Smooth muscle cell (in vitro differentiated cells): ENCODE results near the gene FGF21. TPM values are rescaled to one million over a fixed set of nuclear protein-coding genes. Genes with fewer than 3 reads are reported as not detected.

Source experiments
- DNase-seq: peaks from one replicate; lab custom pipeline; 2025; ENCODE audit not compliant: unreplicated experiment; lab: John Stamatoyannopoulos, UW
- H2AFZ ChIP-seq: fragments of 200-600 bp; sonication (generic); 2 replicates; pipeline ENCODE4 v1.6.0; 2016; ENCODE audit warnings: antibody characterized with exemption, low read depth, mild to moderate bottlenecking
- H3F3A ChIP-seq: fragments of 200-600 bp; sonication (generic); 2 replicates; pipeline ENCODE4 v1.6.0; 2017; ENCODE audit warnings: antibody characterized with exemption, low read depth
- H3K27ac ChIP-seq: fragments of 200-600 bp; sonication (generic); 2 replicates; pipeline ENCODE4 v1.5.1; 2016; ENCODE audit warnings: low read depth, mild to moderate bottlenecking
- H3K27me3 ChIP-seq: fragments of 200-600 bp; sonication (generic); 2 replicates; pipeline ENCODE4 v1.6.1; 2016; ENCODE audit warnings: low read depth, mild to moderate bottlenecking
- H3K36me3 ChIP-seq: fragments of 200-600 bp; sonication (generic); 2 replicates; pipeline ENCODE4 v1.5.1; 2016; ENCODE audit warnings: low read depth
- H3K4me1 ChIP-seq: fragments of 200-600 bp; sonication (generic); 2 replicates; pipeline ENCODE4 v1.5.1; 2016; ENCODE audit warnings: low read depth
- H3K4me2 ChIP-seq: fragments of 200-600 bp; sonication (generic); 2 replicates; pipeline ENCODE4 v1.6.0; 2016; ENCODE audit warnings: mild to moderate bottlenecking
- H3K4me3 ChIP-seq: fragments of 200-600 bp; sonication (generic); 2 replicates; pipeline ENCODE4 v1.5.1; 2016; ENCODE audit warnings: mild to moderate bottlenecking
- H3K79me2 ChIP-seq: fragments of 200-600 bp; sonication (generic); 2 replicates; pipeline ENCODE4 v1.6.0; 2016; ENCODE audit warnings: low read depth, mild to moderate bottlenecking
- H3K9ac ChIP-seq: fragments of 200-600 bp; sonication (generic); 2 replicates; pipeline ENCODE4 v1.6.0; 2016; ENCODE audit warnings: low read depth
- H3K9me3 ChIP-seq: fragments of 200-600 bp; sonication (generic); replicated peaks from 2 replicates; pipeline ENCODE4 v1.5.1; 2016; ENCODE audit warnings: low read depth
- H4K20me1 ChIP-seq: fragments of 200-600 bp; sonication (generic); 2 replicates; pipeline ENCODE4 v1.6.0; 2016; ENCODE audit warnings: low read depth
- CTCF ChIP-seq: fragments of 200-600 bp; sonication (generic); IDR thresholded peaks from 2 replicates; pipeline ENCODE4 v1.5.1; 2017; ENCODE audit warnings: borderline replicate concordance, mild to moderate bottlenecking, antibody characterized with exemption; ENCODE audit not compliant: insufficient read depth, poor library complexity, severe bottlenecking
- WGBS: methylation state at CpG from one replicate; pipeline ENCODE4 v1.1.7; 2016; ENCODE audit warnings: low lambda C conversion rate; 5-methylcytosine and 5-hydroxymethylcytosine counted together
- polyA plus RNA-seq: library from polyadenylated mRNA; unstranded; fragments of >200 nt; fragmentation: Nextera tagmentation; extraction: Ambion mirVana; gene quantifications from 2 replicates; pipeline ENCODE4 v1.2.1, GENCODE V29; 2016
- total RNA-seq: library from RNA; depleted of rRNA; stranded (reverse); fragments of >200 nt; gene quantifications from 2 replicates; pipeline ENCODE4 v1.2.3, GENCODE V29; 2014

The FGF21 gene, protein sequence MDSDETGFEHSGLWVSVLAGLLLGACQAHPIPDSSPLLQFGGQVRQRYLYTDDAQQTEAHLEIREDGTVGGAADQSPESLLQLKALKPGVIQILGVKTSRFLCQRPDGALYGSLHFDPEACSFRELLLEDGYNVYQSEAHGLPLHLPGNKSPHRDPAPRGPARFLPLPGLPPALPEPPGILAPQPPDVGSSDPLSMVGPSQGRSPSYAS
- total RNA-seq (not detected in 2 replicates), polyA plus RNA-seq (not detected in 2 replicates)

GRCh38 chr19:48755084-48755641 is at the start of gene FGF21:
FGF21 (plus strand) TSS chr19:48755524; CDS start chr19:48756237, 713 bp downstream.
- Histone ChIP-seq H3K79me2 (no peaks in the 10 kb centered on the region), H3K27ac (no peak within 1 kb of the TSS), H3K4me1 (peaks cover 3% of the 10 kb centered on the region), H4K20me1 (no peaks in the 10 kb centered on the region), H3K4me2 (no peak within 1 kb of the TSS), H3K4me3 (no peak within 1 kb of the TSS), H3K36me3 (no peaks in the 10 kb centered on the region), H3K9ac (no peak within 1 kb of the TSS), H3F3A (peaks cover 3% of the 10 kb centered on the region), H2AFZ (no peak within 1 kb of the TSS), H3K9me3 (no peaks in the 10 kb centered on the region), H3K27me3 (peaks cover 15% of the 10 kb centered on the region)
- no peak for DNase-seq
- WGBS: 92% methylated on average over 4 of the region's 4 CpGs
- no peak for TF ChIP-seq CTCF

GRCh38 chr19:48708471-48708870 is 46.9 kb upstream of the FGF21 start:
- Histone ChIP-seq H3K4me2 (no peak overlapping the region), H3K27ac (no peak overlapping the region), H3K9ac (no peak overlapping the region), H3K27me3 (no peaks in the 10 kb centered on the region), H3K9me3 (no peaks in the 10 kb centered on the region), H3K36me3 (no peaks in the 10 kb centered on the region), H2AFZ (no peak overlapping the region), H4K20me1 (no peaks in the 10 kb centered on the region), H3F3A (no peaks in the 10 kb centered on the region), H3K79me2 (no peaks in the 10 kb centered on the region), H3K4me3 (no peak overlapping the region), H3K4me1 (peaks cover 3% of the 10 kb centered on the region)
- no peak for TF ChIP-seq CTCF
- DNase-seq: no peak
- 62% methylated on average over 11 of the region's 11 CpGs for WGBS

- Histone ChIP-seq H3K27ac (no peak overlapping the region), H4K20me1 (no peaks in the 10 kb centered on the region), H3K9me3 (no peaks in the 10 kb centered on the region), H3K79me2 (no peaks in the 10 kb centered on the region), H3K36me3 (no peaks in the 10 kb centered on the region), H3K4me1 (peaks cover 11% of the 10 kb centered on the region), H3K9ac (no peak overlapping the region), H3K27me3 (no peaks in the 10 kb centered on the region), H3K4me3 (no peak overlapping the region), H2AFZ (no peak overlapping the region), H3K4me2 (no peak overlapping the region), H3F3A (no peaks in the 10 kb centered on the region)
- WGBS: 92% methylated on average over 4 of the region's 4 CpGs
- no peak for TF ChIP-seq CTCF
- DNase-seq: no peak
Measured at GRCh38 chr19:48711106-48711662, 44.1 kb upstream of the FGF21 start.
